IMR-90 (cell line): Measurements from ENCODE around the gene DAD1. TPM values are rescaled to one million over a fixed set of nuclear protein-coding genes. Genes with fewer than 3 reads are reported as not detected.

Experiments
- ATAC-seq: fragments of 200-7000 bp; cut with Tn5 transposase; 2 replicates; pipeline ENCODE4 v1.9.1; 2020; ENCODE audit warnings: low read depth, mild to moderate bottlenecking, moderate library complexity
- BruUV-seq: library from RNA; stranded (reverse); fragments of 400-500 nt; replicated peaks from 2 replicates; lab custom pipeline; 2021; lab: Mats Ljungman, UMichigan
- CTCF ChIA-PET: fragments of 300-600 bp; formaldehyde crosslinking; extraction: SDS; loops from one replicate; lab custom pipeline; 2021; ENCODE audit warnings: antibody characterized with exemption; lab: Yijun Ruan, JAX
- POLR2A ChIA-PET: fragments of 300-600 bp; sonication (Branson Sonifier 250); formaldehyde crosslinking; loops from one replicate; lab custom pipeline; 2022; ENCODE audit warnings: antibody characterized with exemption; ENCODE audit not compliant: unreplicated experiment; lab: Charles Lee
- DNase-seq: peaks from one replicate; pipeline ENCODE4 v3.0.0; 2013
- H2AFZ ChIP-seq: replicated peaks from 2 replicates; pipeline ENCODE3; 2013; ENCODE audit warnings: low read length, mild to moderate bottlenecking; ENCODE audit not compliant: poor library complexity
- H2AK5ac ChIP-seq: 2 replicates; pipeline ENCODE4 v1.6.1; 2013; ENCODE audit warnings: low read depth, low read length, inconsistent platforms
- H2AK9ac ChIP-seq: replicated peaks from 2 replicates; pipeline ENCODE3; 2013; ENCODE audit warnings: mild to moderate bottlenecking, low read depth, low read length, moderate library complexity; ENCODE audit not compliant: poor library complexity
- H2BK120ac ChIP-seq: 2 replicates; pipeline ENCODE4 v1.6.1; 2013; ENCODE audit warnings: low read depth, low read length, inconsistent platforms
- H2BK15ac ChIP-seq: 3 replicates; pipeline ENCODE4 v1.6.1; 2013; ENCODE audit warnings: low read depth, low read length, inconsistent platforms
- H2BK20ac ChIP-seq: 2 replicates; pipeline ENCODE4 v1.6.1; 2013; ENCODE audit warnings: low read depth, mild to moderate bottlenecking, inconsistent platforms, low read length, moderate library complexity
- H2BK5ac ChIP-seq: 2 replicates; pipeline ENCODE4 v1.6.1; 2013; ENCODE audit warnings: mild to moderate bottlenecking, low read depth, low read length, inconsistent platforms; ENCODE audit not compliant: poor library complexity, severe bottlenecking
- H3K14ac ChIP-seq: replicated peaks from 2 replicates; pipeline ENCODE4 v1.6.1; 2013; ENCODE audit warnings: low read depth, low read length, inconsistent platforms
- H3K18ac ChIP-seq: 2 replicates; pipeline ENCODE4 v1.6.1; 2013; ENCODE audit warnings: low read depth, low read length, control low read depth
- H3K23ac ChIP-seq: 2 replicates; pipeline ENCODE4 v1.6.1; 2013; ENCODE audit warnings: low read depth, low read length, inconsistent platforms
- H3K27ac ChIP-seq: 2 replicates; pipeline ENCODE4 v1.5.1; 2013; ENCODE audit warnings: mild to moderate bottlenecking, control low read depth, low read length; ENCODE audit not compliant: insufficient read depth
- H3K27me3 ChIP-seq: 2 replicates; pipeline ENCODE4 v1.6.1; 2013; ENCODE audit warnings: low read length; ENCODE audit not compliant: control insufficient read depth, insufficient read depth
- H3K36me3 ChIP-seq: 2 replicates; pipeline ENCODE4 v1.6.1; 2013; ENCODE audit warnings: low read length, mixed read lengths; ENCODE audit not compliant: control insufficient read depth, insufficient read depth
- H3K4ac ChIP-seq: 2 replicates; pipeline ENCODE4 v1.6.1; 2013; ENCODE audit warnings: low read depth, low read length, inconsistent platforms
- H3K4me1 ChIP-seq: 2 replicates; pipeline ENCODE4 v1.6.1; 2013; ENCODE audit warnings: low read length, mixed read lengths; ENCODE audit not compliant: control insufficient read depth, insufficient read depth
- H3K4me2 ChIP-seq: 2 replicates; pipeline ENCODE4 v1.6.1; 2013; ENCODE audit warnings: low read depth, mild to moderate bottlenecking, control low read depth, low read length, moderate library complexity
- H3K4me3 ChIP-seq: 2 replicates; pipeline ENCODE4 v1.5.1; 2013; ENCODE audit warnings: low read depth, mild to moderate bottlenecking, control low read depth, low read length, moderate library complexity; ENCODE audit not compliant: insufficient read depth
- H3K56ac ChIP-seq: 2 replicates; pipeline ENCODE4 v1.6.1; 2013; ENCODE audit warnings: low read length, inconsistent platforms; ENCODE audit not compliant: insufficient read depth; ENCODE audit errors: extremely low read depth
- H3K79me1 ChIP-seq, 2 experiments: 2 replicates each; pipeline ENCODE4 v1.6.1; 2013; ENCODE audit warnings: low read length in 2 of 2, inconsistent platforms in 1 of 2, low read depth in 1 of 2
- H3K9ac ChIP-seq: 2 replicates; pipeline ENCODE4 v1.6.1; 2013; ENCODE audit warnings: low read depth, low read length, control low read depth
- H3K9me1 ChIP-seq: 2 replicates; pipeline ENCODE4 v1.6.1; 2013; ENCODE audit warnings: low read length, inconsistent platforms; ENCODE audit not compliant: insufficient read depth
- H3K9me3 ChIP-seq: 2 replicates; pipeline ENCODE4 v1.6.1; 2013; ENCODE audit warnings: low read length; ENCODE audit not compliant: control insufficient read depth, insufficient read depth
- H4K20me1 ChIP-seq: 2 replicates; pipeline ENCODE4 v1.6.1; 2013; ENCODE audit warnings: low read length, inconsistent platforms; ENCODE audit not compliant: insufficient read depth
- H4K5ac ChIP-seq: 2 replicates; pipeline ENCODE4 v1.6.1; 2013; ENCODE audit warnings: mild to moderate bottlenecking, low read depth, low read length, control low read depth
- H4K8ac ChIP-seq, 2 experiments: 2 replicates each; pipeline ENCODE4 v1.6.1; 2013; ENCODE audit warnings: low read depth in 2 of 2, low read length in 2 of 2, control low read depth in 1 of 2, inconsistent platforms in 1 of 2
- H4K91ac ChIP-seq: 2 replicates; pipeline ENCODE4 v1.6.1; 2013; ENCODE audit warnings: low read depth, low read length, inconsistent platforms; ENCODE audit not compliant: insufficient read depth
- BHLHE40 ChIP-seq: fragments of 150-350 bp; IDR thresholded peaks from 2 replicates; pipeline ENCODE4 v1.6.1; 2016; ENCODE audit warnings: mild to moderate bottlenecking, low read depth, low read length
- FOS ChIP-seq: fragments of 150-350 bp; IDR thresholded peaks from 2 replicates; pipeline ENCODE4 v1.6.1; 2016; ENCODE audit warnings: low read depth, low read length
- MAFK ChIP-seq: IDR thresholded peaks from 2 replicates; pipeline ENCODE4 v1.6.1; 2012; ENCODE audit warnings: low read depth, low read length, improper control_type of control experiment
- MAZ ChIP-seq: IDR thresholded peaks from 2 replicates; pipeline ENCODE4 v1.6.1; 2012; ENCODE audit warnings: low read depth, mild to moderate bottlenecking, low read length, improper control_type of control experiment, moderate library complexity, borderline replicate concordance
- POLR2A ChIP-seq: IDR thresholded peaks from 2 replicates; pipeline ENCODE4 v1.6.1; 2012; ENCODE audit warnings: mild to moderate bottlenecking, low read depth, low read length
- RAD21 ChIP-seq: IDR thresholded peaks from 2 replicates; pipeline ENCODE4 v1.6.1; 2012; ENCODE audit warnings: low read length, improper control_type of control experiment
- RCOR1 ChIP-seq: IDR thresholded peaks from 2 replicates; pipeline ENCODE4 v1.6.1; 2012; ENCODE audit warnings: mild to moderate bottlenecking, low read length, improper control_type of control experiment; ENCODE audit not compliant: insufficient replicate concordance
- USF2 ChIP-seq: fragments of 150-350 bp; IDR thresholded peaks from 2 replicates; pipeline ENCODE4 v1.6.1; 2017; ENCODE audit warnings: mild to moderate bottlenecking, antibody characterized with exemption, low read length, low read depth
- WGBS, 2 experiments: methylation state at CpG; one replicate each; pipeline versions ENCODE4 v1.1.5 to v1.1.7; 2013; ENCODE audit warnings: missing lambda C conversion rate in 2 of 2; ENCODE audit not compliant: insufficient read length in 1 of 2; ENCODE audit errors: extremely low coverage in 2 of 2; 5-methylcytosine and 5-hydroxymethylcytosine counted together
- dilution Hi-C: fragments of 300-500 bp; cut with HindIII; formaldehyde crosslinking; loops from one replicate; pipeline ENCODE4 v1.14.3; 2018; ENCODE audit warnings: low sequenced_read_pairs; ENCODE audit not compliant: unreplicated experiment
- in situ Hi-C: fragments of 300-500 bp; cut with MboI; formaldehyde crosslinking; loops from 3 replicates; pipeline ENCODE4 v1.14.3; 2019; ENCODE audit warnings: low sequenced_read_pairs, inconsistent platforms, mixed read lengths
- intact Hi-C: fragments of 100-400 bp; cut with micrococcal nuclease; formaldehyde crosslinking; loops from 2 replicates; pipeline ENCODE4 v1.10.0; 2022
- polyA plus RNA-seq, 3 experiments: library from polyadenylated mRNA; depleted of rRNA; stranded (reverse); fragments of >200 nt; gene quantifications; 2 replicates each; pipeline ENCODE4 v1.2.3, GENCODE V29; 2012; ENCODE audit warnings: low replicate concordance in 1 of 3
- total RNA-seq: library from RNA; depleted of rRNA; stranded (reverse); fragments of >200 nt; gene quantifications from 2 replicates; pipeline ENCODE4 v1.2.3, GENCODE V29; 2012

Gene DAD1
- total and polyA plus RNA-seq, 2 of the 4 experiments (the other 2 are of a cell fraction) = 396 to 496 TPM

GRCh38 chr14:22521449-22522239, 67.4 kb downstream of the DAD1 start:
- no peak overlapping the region for H4K8ac ChIP-seq
- H3K9ac ChIP-seq = no peak overlapping the region
- no peak for ATAC-seq
- H3K4me2 ChIP-seq = no peak overlapping the region
- H3K56ac ChIP-seq = no peak overlapping the region
- dilution Hi-C loops = no loop called here
- H3K4me1 ChIP-seq = peaks cover 11% of the 10 kb centered on the region
- H2BK5ac ChIP-seq = no peak overlapping the region
- H4K5ac ChIP-seq = no peak overlapping the region
- no peak overlapping the region for H2AK9ac ChIP-seq
- H3K27ac ChIP-seq = no peak overlapping the region
- peak overlapping the region; percentile 33; the same call in 1 of the 2 replicates for H2BK20ac ChIP-seq
- H2BK120ac ChIP-seq = no peak overlapping the region
- no peak overlapping the region for H3K23ac ChIP-seq
- 0 out of 2 replicates have a peak overlapping the region, but pooled peaks have one; percentile 29 for H3K18ac ChIP-seq
- CTCF ChIA-PET = interaction anchor here (1.0 kb wide), 1 partner anchor 11 kb away, joined by 3 read pairs; no protein-coding TSS in a partner anchor
- no peak for TF ChIP-seq RCOR1
- TF ChIP-seq MAZ = no peak
- no peak for TF ChIP-seq RAD21
- no peak for TF ChIP-seq POLR2A
- TF ChIP-seq MAFK = no peak
- TF ChIP-seq BHLHE40 = no peak
- TF ChIP-seq USF2 = no peak
- TF ChIP-seq FOS = no peak
- POLR2A ChIA-PET = no interaction called here
- no peaks in the 10 kb centered on the region for H3K36me3 ChIP-seq
- H3K14ac ChIP-seq = 0 out of 2 replicates have a peak overlapping the region, but pooled peaks have one; percentile 19
- DNase-seq = no peak
- peak overlapping the region; percentile 26; the same call in 1 of the 2 replicates for H3K4ac ChIP-seq
- H2AK5ac ChIP-seq = no peak overlapping the region
- WGBS, 2 experiments = 100% methylated on average over 1 of the region's 4 CpGs; no CpG with 5 or more reads in 1 of the 2 experiments
- H3K27me3 ChIP-seq = no peaks in the 10 kb centered on the region
- no peaks in the 10 kb centered on the region for H3K79me1 ChIP-seq
- peak overlapping the region; percentile 81; the same call in 1 of the 3 replicates for H2BK15ac ChIP-seq
- H4K91ac ChIP-seq = no peak overlapping the region
- in situ Hi-C loops = no loop called here
- intact Hi-C loops = no loop called here
- BruUV-seq = no TSS peak
- H2AFZ ChIP-seq = no peak overlapping the region
- no peaks in the 10 kb centered on the region for H4K20me1 ChIP-seq
- no peaks in the 10 kb centered on the region for H3K9me3 ChIP-seq
- H3K4me3 ChIP-seq = no peak overlapping the region
- 0 out of 2 replicates have a peak, but pooled peaks cover 2% of the 10 kb centered on the region for H3K9me1 ChIP-seq
